GM19455 (cell line): ENCODE measurements around the gene ITSN2.

Source experiments
- ATAC-seq: cut with Tn5 transposase; IDR thresholded peaks from one replicate; pipeline ENCODE4 v1.9.1; 2021; ENCODE audit not compliant: unreplicated experiment

The ITSN2 gene

DNA sequence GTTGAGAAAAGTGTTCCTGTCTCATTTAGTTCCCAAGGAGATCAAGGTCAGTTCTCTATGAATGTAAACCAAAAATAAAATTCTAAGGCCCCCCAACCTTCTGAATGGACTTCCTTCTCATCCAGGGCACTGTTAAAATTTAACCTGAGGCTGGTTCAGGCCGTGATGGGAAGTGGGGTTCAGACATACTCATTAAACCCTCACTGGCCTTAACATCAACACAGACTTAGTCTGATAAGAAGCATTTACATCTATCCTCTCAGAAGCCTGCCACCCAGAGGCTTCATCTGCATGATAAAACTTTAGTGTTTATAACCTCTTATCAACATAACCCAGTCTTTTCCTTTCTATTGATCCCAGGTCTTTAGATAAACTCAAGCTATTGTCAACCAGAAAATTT, 22.4 kb downstream of the ITSN2 start:
- ATAC-seq = no peak

DNA sequence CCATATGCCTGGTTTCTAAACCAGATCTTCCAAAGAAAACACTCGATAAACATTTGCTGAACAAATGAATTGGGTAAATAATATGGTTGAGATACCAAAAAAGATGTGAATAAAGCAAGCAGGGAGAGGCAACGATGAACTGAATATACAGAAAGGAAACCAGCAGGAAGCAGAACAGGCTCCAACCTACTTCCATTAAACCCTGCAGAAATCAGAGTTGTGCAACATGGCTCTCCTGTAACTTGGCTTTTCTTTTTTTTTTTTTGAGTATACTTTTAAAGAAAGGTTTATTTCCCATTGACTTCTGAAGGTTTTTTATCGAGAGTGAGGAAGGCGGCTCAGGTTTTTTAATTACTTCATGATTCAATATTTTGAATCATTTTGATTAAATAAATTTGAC, 23.5 kb downstream of the ITSN2 start:
- ATAC-seq = no peak

DNA sequence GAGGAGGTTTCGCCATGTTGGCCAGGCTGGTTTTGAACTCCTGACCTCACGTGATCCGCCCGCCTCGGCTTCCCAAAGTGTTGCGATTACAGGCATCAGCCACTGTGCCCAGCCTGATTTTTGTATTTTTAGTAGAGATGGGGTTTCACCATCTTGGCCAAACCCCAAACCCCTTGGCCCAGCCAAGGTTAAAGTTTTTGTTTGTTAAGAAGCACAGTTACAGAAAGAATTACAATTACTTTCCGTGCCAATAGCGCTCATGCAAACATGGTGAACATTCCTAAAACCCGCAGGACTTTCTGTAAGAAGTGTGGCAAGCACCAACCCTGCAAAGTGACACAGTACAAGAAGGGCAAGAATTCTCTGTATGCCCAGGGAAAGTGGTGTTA, 26.1 kb downstream of the ITSN2 start:
- ATAC-seq = no peak

DNA sequence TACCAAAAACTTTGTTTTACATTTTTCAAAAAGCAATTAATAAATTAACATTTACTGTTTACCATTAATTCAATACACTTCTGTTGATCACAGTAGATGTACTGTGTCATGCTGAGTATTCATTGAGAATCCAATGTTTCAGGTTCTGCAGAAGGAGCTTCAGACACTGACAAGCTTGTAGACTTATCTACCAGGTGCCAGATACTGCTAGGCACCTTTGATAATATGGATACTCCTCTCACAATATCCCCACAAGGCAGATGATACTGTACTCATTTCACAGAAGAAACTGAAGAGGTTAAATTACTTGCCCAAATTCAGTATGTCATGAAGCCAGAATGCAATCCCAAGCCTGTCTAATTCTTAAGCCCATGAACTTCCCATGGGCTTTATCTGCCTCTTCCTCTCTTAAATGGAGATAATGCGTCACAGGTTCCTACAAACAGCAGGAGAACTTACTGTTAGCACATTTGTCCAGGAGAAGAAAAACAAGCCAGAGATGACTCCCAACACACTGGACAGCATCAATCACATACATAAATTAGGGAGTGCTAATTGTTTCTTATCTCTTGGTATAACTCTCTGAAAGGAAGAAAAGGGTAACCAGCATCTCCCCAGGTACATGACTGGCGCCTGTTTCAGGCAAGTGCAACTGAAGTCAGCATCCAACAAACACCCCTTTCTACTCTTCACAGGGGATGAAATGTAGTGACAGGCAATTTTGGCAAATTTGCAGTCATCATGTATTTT, 27.4 kb downstream of the ITSN2 start:
- ATAC-seq = no peak

DNA sequence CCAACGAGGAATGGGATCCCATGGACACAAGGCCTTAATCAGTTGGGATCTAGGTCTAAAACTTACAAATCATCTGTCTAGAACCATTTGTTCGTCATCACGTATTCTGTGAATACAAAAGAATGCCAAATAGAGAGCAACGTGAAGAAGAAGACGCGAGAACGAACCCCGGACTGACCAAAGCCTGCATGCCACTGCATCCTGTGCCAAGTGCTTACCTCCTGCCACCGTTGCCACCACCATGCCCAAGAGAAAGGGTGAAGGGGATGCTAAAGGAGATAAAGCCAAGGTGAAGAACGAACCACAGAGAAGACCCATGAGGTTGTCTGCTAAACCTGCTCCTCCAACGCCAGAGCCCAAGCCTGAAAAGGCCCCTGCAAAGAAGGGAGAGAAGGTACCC, 30.2 kb downstream of the ITSN2 start:
- ATAC-seq = no peak

DNA sequence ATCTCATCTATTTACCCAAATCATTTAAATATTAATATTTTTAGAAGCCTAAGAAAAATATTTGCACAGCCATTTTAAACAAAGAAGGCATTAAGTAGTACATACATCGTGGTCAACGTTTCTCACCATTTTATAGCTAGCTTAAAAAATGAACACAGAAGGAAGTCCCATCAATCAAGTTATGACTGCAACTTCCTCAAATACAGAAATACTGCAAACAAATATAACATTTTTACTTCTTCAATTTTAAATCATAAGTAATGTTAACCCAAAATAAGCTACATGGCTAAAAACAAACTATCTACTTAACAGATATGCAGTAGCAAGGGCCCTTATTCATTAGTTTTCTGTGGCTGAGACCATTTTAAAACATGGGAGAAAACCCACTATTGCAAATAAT, 30.6 kb downstream of the ITSN2 start:
- no peak for ATAC-seq

DNA sequence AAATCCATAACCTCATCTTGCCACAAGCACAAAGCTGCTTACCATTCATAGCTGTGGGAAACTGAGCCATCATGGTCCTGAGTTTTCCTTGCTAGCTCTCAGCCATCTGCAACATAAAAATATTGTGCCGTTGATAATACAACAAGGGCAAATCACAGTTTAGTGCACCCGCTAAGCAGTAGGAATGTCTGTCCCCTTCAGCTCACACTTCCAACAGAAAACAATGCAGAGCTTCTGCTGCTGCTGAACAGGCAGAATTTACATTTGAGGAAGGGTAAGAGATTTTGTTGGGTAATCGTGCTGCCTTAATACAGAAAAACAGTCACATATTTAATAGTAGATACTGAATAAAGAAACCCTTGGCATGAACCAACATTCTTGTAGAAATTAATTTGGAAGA, 32.3 kb downstream of the ITSN2 start:
- ATAC-seq = no peak

DNA sequence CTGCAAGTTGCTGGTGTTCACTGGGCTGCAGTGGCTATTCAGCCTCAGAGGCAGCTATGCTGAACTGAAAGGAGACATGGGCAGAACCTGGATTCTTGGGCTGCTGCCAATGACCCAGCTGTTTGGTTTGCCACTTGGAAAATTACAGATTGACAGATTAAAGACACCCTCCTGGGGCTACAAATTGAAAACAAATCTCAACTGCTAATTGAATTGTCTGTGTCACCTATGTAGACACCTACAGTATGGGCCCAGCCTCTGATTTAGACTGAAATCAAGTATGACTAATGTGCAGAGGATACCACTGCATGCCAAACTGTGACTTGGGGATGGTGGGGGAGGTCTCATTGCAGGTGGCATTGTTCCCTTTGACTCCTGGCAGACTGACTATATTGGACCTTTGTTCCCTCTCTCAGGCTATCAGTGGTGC, 42.8 kb downstream of the ITSN2 start:
- no peak for ATAC-seq

DNA sequence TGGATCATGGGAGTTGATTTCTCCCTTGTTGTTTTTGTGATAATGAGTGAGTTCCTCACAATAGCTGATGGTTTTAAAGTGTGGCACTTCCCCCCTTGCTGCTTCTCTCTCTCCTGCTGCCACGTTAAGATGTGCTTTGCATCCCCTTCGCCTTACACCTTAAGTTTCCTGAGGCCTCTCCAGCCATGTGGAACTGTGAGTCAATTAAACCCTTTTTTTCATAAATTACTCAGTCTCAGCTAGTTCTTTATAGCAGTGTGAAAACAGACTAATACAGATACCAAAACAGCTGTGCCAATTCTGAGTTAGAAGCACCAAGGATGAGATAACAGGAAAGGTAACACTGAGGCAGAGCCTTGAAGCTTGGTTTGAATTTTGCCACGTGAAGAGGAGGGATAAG, 44.7 kb downstream of the ITSN2 start:
- peak; percentile 62 for ATAC-seq

DNA sequence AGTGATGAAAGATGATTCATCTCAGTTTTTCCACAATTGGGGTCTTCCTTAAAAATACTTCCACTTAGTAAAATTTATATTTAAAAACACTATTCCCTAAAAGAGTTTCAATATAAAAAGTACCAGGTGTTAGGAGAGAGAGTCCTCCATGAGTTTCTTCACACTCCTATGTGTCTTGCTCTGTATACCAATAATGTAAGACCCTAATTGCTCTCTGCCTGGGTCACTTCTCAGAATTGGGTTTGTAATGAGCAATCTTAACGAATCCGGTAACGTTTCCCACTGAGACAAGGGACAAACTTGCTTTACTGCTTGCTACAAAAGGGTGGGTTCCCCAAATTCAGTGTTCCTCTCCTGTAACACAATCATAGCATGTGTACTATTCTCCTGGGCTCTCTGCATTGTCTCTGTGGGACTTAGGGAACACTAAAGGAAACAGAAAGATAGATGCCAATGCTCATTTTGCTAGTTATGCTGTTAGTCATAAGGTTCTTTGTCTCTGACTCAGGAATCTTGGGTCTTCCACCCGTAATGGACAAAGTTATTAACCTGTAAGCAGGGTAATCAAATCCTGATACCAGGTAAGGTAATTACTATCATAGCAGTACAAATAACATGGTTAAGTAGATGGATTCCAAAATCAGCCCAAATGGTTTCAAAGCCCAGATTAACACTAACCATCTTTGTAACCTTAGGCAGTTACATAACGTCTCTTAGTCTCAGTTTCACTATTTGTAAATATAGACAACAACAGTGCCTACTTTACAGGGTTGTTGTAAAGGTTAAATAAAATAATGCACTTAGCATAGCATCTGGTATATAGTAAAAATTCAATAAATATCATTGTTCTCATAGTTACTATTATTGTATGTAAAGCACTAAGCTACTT, 46.3 kb downstream of the ITSN2 start:
- ATAC-seq = no peak

DNA sequence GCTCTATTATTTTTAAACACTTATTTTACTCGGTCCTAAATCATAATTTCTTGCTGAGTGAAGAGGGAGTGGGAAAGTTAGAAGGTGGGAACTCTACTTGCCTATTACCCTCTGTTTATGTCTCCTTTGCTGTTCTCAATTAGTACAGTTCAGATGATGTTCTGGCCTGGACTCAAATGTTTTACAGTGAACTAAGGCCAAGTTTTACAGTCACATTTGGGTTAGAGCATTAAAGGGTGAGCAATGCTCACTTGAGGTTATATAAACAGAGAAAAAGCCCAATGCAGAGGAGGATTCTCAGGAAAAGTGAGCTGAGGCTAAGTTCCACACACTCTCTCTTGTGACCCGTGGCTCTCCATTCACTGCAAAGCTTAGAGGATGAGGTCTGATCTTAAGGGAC, 52.4 kb downstream of the ITSN2 start:
- no peak for ATAC-seq

DNA sequence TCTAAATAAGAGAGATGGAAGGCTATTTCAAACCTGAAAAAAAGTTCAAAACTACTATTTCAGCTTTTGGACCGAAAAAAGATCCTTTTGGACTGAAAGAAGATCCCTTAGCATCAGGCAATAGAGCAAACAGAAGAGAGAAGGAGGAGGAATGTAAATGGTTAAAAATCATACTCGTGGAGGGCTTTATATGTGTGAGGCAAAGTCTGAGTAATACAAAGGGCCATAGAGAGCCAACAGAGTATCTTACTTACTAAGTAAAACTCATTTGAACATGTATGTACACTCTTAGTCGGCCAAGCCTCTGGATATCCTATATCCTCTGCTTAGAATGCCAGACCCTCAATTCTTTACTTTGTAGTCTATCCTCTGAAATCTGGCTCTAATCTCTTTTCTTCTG, 55.7 kb downstream of the ITSN2 start:
- ATAC-seq = no peak

DNA sequence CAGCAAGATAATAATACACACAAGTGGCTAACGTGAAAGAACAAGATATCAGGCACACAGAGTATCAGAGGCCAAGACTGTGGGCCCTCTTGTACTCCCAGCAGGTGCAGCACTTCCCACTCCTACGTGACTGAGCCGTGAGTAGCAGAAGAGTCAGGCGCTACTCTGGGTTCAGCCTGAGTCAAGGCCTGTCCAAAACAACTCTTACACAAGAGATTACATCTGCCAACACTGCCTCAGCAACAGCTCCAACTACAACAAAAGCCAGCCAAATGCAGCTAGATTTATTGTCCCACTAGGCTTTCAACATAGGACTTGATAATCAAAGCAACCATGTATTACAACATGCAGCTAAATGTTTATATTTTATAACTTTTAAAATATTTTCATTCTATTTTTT, 56.2 kb downstream of the ITSN2 start:
- ATAC-seq = no peak

DNA sequence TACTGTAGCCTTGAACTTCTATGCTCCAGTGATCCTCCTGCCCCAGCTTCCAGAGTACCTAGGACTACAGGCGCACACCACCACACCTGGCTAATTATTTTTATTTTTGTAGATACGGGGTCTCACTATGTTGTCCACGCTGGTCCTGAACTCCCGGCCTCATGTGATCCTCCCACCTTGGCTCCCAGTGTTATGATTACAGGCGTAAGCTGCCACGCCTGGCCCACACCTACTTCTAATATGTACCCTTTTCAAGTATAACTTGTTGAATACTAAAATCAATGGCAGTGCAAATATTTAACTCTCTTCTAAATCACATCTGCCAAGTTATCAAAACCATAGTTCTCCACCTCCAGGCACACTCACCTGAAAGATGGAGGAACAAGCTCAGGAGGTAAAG, 58.7 kb downstream of the ITSN2 start:
- ATAC-seq = no peak

DNA sequence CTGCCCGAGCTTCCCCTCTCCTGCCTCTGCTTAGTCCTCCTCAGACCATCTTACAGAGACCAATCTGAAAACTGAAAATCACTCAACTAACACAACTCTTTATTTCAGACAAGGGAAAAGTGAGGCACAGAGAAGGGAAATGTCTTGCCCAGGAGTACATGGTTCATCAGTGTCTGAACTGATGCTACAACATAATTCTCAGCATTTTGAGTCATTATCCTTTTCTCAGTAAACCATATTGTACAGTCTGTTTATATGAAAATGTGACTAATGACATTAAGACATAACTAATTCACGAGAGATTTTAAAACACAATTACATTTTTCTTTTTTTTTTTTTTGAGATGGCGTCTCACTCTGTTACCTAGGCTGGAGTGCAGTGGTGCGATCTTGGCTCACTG, 62.7 kb downstream of the ITSN2 start:
- no peak for ATAC-seq

DNA sequence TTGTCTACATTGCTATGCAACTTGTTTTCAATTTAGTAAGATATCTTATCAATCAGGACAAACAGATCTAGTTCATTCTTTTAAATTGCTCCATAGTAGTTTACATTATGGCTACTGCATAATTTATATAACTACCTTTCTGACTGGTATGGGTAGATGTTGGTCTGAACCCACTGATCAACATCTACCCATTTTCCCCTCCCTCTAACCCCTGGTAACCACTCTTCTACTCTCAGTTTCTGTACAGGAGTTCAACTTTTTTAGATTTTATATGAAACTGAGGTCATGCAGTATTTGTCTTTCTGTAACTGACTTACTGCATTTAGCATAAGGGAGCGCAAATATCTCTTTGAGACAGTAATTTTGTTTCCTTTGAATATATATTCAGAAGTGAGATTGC, 73.2 kb downstream of the ITSN2 start:
- no peak for ATAC-seq

DNA sequence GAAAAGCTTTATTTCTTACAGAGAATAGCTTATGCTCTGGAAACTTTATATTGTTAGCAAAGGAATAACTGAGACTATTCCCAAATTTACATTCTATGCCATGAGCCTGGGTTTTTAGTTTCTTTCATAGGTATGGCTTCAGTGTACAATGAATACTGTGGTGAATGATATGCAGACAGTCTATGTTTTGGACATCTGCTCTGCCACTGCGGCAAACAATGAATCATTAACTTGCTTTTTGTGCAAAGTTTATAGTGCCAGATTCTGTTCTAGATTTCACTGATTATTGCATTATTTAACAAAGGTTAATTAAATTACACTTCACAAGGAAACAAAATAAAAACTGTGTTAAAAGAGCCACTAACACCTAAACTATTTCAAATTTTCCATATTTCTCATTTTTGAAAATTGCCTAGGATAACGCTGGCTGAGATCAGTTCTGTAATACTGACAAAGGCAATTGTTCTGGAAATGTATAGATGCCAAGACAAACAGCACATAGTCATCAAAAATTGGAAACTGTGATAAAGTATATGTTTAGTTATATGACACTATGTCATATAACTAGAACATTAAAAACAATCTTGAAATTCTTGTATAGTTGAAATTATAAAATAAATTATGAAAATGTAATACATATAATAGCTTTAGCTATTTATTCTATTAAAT, 74.7 kb downstream of the ITSN2 start:
- no peak for ATAC-seq

DNA sequence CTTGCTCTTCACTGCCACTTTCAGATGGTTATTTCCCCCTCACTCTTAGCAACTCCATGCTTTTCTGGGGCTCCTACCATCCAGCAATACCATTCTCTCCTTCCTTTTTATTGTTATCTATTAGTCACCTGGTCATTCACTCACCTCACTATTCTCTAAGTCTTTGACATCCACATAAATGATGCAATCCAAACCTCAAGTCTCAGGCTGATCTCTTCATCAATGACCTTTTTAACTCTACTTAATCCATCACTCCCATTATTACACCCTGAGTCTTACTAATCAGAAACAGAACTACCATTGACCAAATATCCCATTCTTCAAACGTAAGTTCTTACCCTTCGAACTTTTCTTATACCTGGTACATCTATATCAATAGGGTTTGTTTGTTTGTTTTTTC, 79.7 kb downstream of the ITSN2 start:
- no peak for ATAC-seq

DNA sequence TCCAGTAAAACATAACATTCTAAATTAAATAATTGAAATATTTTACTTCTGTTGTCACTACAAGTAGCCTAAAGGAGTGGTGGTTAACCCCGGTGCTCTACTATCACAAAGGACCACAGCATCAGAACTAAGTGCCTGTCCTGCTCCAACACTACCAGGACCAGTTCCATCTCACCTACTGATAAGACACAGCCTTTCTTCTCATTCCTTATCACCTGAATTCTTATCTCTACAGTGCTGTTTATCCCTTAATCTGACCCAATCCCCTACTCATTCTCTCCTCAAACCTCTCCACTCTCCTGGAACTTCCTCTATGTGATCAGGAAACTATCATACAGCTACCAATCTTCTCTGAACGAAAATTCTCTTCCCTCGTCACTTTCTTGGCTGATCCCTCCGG, 80.2 kb downstream of the ITSN2 start:
- ATAC-seq = no peak

DNA sequence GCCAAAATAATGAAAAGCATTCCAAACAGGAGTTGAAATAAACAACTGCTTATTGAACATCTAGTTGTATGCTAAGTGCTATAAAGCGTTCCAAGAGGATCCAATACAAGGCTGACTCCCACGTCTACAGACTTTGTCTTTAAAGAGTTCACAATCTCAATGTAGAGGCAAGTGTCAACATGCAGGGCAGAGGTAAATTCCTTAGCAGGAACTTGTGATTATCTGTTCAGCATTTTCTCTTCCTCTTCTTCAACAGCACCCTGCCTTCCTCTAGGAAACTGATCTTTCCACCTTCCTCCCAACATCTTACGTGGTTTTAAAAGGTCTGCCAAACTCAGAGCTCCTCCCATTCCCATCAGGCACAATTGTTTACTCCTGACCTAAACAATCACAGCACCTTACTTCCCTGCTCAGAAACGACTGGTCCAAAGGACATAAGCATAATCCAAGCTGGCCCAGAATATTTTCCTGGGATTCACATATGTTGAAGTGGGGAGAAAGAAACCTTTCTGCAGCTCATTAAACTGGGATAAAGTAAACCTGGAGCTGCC, 83.9 kb downstream of the ITSN2 start:
- no peak for ATAC-seq

DNA sequence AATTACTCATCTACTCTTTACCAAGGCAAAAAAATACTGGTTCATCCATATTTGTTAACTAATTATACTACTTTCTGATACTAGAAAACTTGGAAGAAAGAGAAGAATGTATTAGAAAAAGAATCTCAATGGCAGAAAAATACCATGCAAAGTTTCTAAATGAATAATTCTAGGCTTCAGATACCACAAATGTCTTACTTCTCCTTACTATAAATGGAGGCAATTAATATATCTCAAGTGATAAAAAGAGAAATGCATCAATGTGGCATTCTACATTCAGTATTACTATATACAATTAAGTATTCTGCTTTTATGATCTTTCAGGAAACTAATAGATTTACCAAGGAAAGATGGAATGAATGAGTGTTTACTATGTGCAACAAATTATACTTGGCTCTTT, 85.5 kb downstream of the ITSN2 start:
- ATAC-seq = no peak

DNA sequence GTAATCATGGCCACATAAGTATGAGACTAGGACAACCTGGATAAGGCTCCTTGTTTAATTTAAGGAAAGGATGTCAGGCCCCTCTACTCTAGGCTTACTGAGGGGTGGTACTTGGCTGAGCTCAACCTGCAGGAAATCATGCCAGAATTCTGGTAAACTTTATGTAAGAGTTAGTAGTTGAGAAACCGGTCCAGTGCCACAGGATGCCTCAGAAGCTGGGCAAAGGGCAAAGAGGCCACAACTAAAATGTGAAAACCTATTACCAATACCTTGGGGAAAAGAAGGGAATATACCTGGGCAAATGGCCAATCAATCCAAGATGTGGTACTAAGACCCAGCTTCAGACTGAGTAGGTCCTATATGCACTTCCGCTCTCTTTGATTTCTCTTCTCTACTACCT, 86.7 kb downstream of the ITSN2 start:
- ATAC-seq = no peak
